GM21423 (cell line): Measurements from ENCODE around the gene GRAMD2B.
A peak's percentile ranks its signal among the peaks of the same experiment; 100 is the strongest.

Source experiments
- ATAC-seq: cut with Tn5 transposase; IDR thresholded peaks from one replicate; pipeline ENCODE4 v1.9.1; 2021; ENCODE audit warnings: mild to moderate bottlenecking, moderate library complexity; ENCODE audit not compliant: unreplicated experiment

The GRAMD2B gene

DNA sequence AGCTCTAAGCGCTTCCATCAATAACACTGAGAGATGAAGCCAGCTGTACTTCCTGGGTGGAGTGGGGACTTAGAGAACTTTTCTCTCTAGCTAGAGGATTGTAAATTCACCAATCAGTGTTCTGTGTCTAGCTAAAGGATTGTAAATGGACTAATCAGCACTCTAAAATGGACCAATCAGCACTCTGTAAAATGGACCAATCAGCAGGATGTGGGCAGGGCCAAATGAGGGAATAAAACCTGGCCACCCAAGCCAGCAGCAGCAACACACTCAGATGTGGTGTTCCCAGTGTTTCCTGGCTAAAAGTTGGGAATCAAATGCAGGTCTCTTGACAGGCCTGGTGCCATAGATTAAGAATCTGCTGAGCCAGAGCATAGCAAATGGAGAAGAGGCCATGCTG is 111.3 kb downstream of the GRAMD2B start:
- no peak for ATAC-seq

DNA sequence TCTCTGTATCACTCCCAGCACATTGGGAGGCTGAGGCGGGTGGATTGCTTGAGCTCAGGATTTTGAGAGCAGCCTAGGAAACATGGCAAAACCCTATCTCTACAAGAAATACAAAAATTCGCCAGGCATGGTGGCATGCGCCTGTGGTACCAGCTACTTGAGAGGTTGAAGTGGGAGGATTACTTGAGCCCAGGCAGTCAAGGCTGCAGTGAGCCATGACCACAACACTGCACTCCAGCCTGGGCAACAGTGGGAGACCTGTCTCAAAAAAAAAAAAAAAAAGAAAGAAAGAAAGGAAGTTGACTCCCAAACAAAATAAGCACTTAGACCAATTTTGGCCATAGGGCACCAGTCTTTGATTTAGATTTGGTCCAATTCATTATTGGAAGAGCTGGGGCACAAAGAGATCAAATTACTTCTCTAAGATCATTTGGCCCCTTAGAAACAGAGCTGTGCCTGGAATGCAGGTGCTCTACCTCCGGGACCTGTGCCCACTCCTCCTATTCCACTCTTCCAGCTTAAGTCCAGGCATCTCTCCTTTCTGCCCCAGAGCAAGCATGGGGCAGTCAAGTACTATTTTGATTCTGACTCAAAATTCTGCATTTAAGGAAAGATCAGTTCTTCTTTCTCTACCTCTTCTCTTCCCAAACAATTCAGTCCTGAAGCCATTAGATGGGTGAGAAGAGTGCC is 112.8 kb downstream of the GRAMD2B start:
- ATAC-seq = no peak

DNA sequence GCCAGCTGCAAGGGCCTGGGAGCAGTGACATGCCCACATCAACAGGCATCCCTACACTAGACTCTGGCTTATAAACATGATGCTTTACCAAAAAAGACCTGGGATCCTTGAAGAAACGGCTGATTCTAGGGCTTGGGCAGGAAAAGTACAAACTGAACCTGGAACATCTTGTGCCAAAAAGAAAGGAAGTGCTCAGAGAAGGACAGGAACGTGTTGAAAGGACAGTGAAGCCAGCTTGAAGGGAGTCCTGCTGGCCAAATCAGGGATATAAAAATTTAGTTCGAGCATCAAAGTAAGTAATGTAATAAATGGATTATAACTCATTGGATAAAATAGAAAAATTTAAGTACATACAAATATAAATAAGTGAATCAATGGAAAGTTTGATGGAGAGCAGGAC is 113.7 kb downstream of the GRAMD2B start:
- ATAC-seq = no peak

DNA sequence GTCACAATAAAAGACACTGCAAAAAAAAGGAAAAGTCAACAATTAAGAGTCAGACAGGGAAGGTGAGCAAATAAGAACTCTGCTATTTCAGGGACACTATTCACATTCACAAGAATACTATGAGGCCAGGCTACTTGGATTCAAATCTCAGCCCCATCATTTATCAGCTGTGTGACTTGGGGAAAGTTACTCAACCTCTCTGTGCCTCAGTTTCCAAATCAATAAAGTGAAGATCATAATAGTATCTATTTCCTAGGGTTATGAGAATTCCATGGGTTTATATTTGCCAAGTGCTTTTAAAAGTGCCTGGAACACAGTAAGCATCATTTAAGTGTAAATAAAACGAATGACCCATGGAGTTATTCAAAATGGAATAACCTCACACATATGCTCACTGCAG is 115.4 kb downstream of the GRAMD2B start:
- ATAC-seq = no peak

DNA sequence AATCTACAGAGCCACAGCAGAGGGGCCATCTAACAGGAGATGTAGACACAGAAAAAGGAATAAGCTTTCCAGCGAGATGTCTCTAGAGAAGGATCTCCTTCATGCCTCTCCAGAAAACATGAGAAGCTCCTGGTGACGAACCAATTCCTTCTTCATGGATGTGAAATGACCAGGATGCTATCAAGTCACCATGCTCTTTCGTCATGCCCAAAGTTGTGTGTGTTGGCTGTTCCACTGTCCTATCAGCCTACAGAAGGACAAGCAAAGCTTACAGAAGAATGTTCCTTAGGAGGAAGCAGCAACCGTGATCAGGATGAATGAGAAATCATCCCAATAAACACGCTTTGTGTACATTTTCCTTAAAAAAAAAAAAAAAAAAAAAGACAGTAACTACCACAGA is 117.4 kb downstream of the GRAMD2B start:
- ATAC-seq = no peak

DNA sequence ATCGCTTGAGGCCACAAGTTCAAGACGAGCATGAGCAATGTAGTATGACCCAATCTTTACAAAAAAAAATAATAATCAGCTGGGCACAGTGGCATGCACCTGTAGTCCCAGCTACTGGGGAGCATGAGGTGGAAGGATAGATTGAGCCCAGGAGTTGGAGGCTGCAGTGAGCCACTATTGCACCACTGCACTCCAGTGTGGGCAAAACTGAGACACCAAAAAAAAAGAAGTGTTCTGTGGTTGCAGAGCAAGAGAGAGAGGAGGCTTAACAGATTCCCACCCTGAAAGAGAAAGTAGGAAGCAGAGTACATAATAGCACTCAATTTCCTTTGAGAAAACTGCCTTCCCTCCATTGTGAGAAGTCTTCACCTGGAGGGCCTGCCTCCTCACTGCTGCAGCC is 119.2 kb downstream of the GRAMD2B start:
- peak; percentile 51 for ATAC-seq

DNA sequence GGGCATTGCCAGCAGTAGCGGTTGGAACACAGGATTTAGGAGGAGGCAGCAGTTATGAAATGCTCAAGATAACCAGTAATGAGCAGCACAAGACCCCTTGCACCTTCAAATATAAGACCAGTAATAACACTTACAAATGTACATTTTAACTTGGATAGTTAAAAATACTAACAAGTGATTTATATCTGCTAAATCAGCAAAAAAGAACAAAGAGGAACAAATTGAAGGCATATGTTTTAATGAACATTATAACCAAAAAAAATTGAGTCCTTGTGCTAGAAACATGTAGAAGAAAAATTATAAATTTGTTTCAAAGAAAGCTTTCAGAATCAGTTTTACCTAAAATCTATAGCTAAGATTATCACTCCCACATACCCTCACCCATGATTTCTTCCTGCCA is 119.8 kb downstream of the GRAMD2B start:
- ATAC-seq = no peak

DNA sequence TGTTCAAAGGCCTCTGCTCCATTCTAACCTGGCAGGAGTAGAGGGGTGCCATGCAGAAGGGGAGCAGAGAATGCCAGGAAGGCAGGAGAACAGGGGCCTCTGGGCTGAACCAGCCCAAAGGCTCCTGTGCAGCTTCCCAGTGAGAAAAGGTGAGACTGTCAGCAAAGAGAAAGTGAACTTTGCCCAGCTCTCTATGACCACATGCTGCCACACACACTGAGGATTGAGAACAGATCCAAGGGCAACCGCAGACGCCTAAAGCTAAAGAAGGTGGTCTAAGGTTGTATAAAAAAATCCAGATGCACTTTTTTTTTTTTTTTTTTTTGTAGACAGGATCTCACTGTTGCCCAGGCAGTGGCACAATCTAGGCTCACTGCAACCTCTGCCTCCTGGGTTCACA is 120.5 kb downstream of the GRAMD2B start:
- no peak for ATAC-seq
